ENCODE data around the gene TGFB2. TPM values are rescaled to one million over a fixed set of nuclear protein-coding genes. Genes with fewer than 3 reads are reported as not detected.

TGFB2 gene
- total and polyA plus RNA-seq, 2 donors (not counting 3 experiments of a cell fraction or from before 2014, with no cell fraction given) = 21.2 to 43.5 TPM

- Histone ChIP-seq H3K4me1 (ENCODE audit: control insufficient read depth, extremely low read depth, insufficient read depth, low read length) (peaks cover 44% of the 10 kb centered on the region), H3K36me3 (ENCODE audit: control insufficient read depth in 2 of 2, extremely low read depth in 1 of 2, insufficient read depth in 2 of 2, low read length in 2 of 2) (no peaks in the 10 kb centered on the region), H3K9me1 (replicated peaks; ENCODE audit: control insufficient read depth, extremely low read depth, insufficient read depth, low read length) (no peaks in the 10 kb centered on the region), H3K27ac (ENCODE audit: insufficient read depth, low read depth, low read length) (no peak overlapping the region), H3K27me3 (ENCODE audit: control insufficient read depth in 2 of 2, insufficient read depth in 2 of 2, low read length in 2 of 2) (no peaks in the 10 kb centered on the region), H3K9ac (replicated peaks; ENCODE audit: extremely low read depth, insufficient read depth, low read length) (no peak overlapping the region), H3K4me2 (ENCODE audit: insufficient read depth, low read length) (no peak overlapping the region), H3K9me3 (replicated peaks; ENCODE audit: control insufficient read depth, insufficient read depth, low read length) (no peaks in the 10 kb centered on the region), H4K20me1 (replicated peaks; ENCODE audit: control insufficient read depth, extremely low read depth, insufficient read depth, low read length) (no peaks in the 10 kb centered on the region), H3K79me2 (ENCODE audit: control insufficient read depth, insufficient read depth, low read length) (no peaks in the 10 kb centered on the region), H3K4me3 (replicated peaks in 1 of 3; ENCODE audit: insufficient read depth in 1 of 3, low read depth in 1 of 3, low read length in 3 of 3) (no peak overlapping the region), H2AFZ (ENCODE audit: low read depth, low read length) (no peak overlapping the region)
- TF ChIP-seq FOS (IDR thresholded peaks at IDR 0.05; ENCODE audit: borderline replicate concordance, insufficient read depth, low read length) (no peak), JUN (IDR thresholded peaks at IDR 0.05; ENCODE audit: borderline replicate concordance, insufficient read depth, insufficient read length, low read depth) (no peak), EZH2 (IDR thresholded peaks at IDR 0.05; ENCODE audit: borderline replicate concordance, low read depth, low read length, severe bottlenecking) (no peak), CTCF (IDR thresholded peaks at IDR 0.05; ENCODE audit: extremely low read depth in 1 of 2, insufficient read depth in 1 of 2, low read depth in 1 of 2, low read length in 2 of 2) (no peak), GATA2 (IDR thresholded peaks at IDR 0.05; ENCODE audit: insufficient read depth, insufficient read length, low read depth, low read length) (no peak)
- TF ChIP-seq, protein P1, sequence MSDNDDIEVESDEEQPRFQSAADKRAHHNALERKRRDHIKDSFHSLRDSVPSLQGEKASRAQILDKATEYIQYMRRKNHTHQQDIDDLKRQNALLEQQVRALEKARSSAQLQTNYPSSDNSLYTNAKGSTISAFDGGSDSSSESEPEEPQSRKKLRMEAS (IDR thresholded peaks at IDR 0.05; ENCODE audit: insufficient read depth, insufficient read length) = no peak
- no TSS peak for BruUV-seq (replicated peaks)
- dilution Hi-C loops (cut with MboI; ENCODE audit: extremely low pct_ligation_motif_present, low sequenced_read_pairs) (no loop called here), intact Hi-C loops (cut with micrococcal nuclease) (loop anchor here (5.0 kb wide), 1 partner anchor 605 kb away; no protein-coding TSS in a partner anchor)
- POLR2A ChIA-PET = no interaction called here
- FAIRE-seq (no peak), DNase-seq (ENCODE audit: low read depth, low spot score) (no peak)
- CTCF ChIA-PET = no interaction called here
These were observed 117.0 kb downstream of the TGFB2 start for GRCh38 chr1:218462116-218462515.
